ENCODE data around the gene JAKMIP1. TPM values are rescaled to one million over a fixed set of nuclear protein-coding genes. Genes with fewer than 3 reads are reported as not detected.

Gene JAKMIP1
- polyA plus RNA-seq, 1 donor from 2014 or later, result 15.3 TPM

DNA sequence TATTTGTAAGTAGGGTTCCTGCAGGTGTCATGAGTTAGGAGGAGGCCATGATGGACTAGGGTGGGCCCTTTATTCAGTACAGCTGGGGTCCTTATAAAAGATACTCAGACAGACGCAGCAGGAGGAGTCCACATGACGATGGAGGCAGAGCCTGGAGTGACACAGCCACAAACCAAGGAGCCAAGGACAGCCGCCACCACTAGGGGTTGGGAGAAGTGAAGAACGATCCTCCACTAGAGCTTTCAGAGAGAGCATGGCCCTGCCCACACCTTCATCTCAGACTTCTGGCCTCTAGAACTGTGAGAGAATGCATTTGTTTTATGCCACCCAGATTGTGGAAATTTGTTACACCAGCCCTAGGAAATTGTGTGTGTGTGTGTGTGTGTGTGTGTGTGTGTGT, 31.1 kb downstream of the JAKMIP1 start:
- Histone ChIP-seq H3K4me2 (ENCODE audit: low read length) (no peak overlapping the region), H4K20me1 (ENCODE audit: insufficient read depth) (no peaks in the 10 kb centered on the region), H3K9ac (ENCODE audit: low read length) (no peak overlapping the region), H3K9me2 (ENCODE audit: insufficient read depth, low read length) (no peaks in the 10 kb centered on the region), H3K4me3 (ENCODE audit: low read length) (no peak overlapping the region), H3K79me2 (replicated peaks; ENCODE audit: insufficient read depth, low read length) (no peaks in the 10 kb centered on the region), H3K36me3 (ENCODE audit: insufficient read depth, low read length) (no peaks in the 10 kb centered on the region), H3K9me3 (ENCODE audit: low read length) (no peaks in the 10 kb centered on the region), H2AFZ (ENCODE audit: low read depth, low read length) (no peak overlapping the region), H3K27ac (ENCODE audit: low read length) (no peak overlapping the region), H3F3A (ENCODE audit: insufficient read depth, low read length, poor library complexity, severe bottlenecking) (no peaks in the 10 kb centered on the region), H3K27me3 (ENCODE audit: insufficient read depth, low read depth, low read length) (no peaks in the 10 kb centered on the region)
- TF ChIP-seq MXI1 (conservative IDR thresholded peaks at IDR 0.05; ENCODE audit: poor library complexity, severe bottlenecking) (no peak), EP300 (conservative IDR thresholded peaks at IDR 0.05; ENCODE audit: poor library complexity, severe bottlenecking) (no peak), SMC3 (conservative IDR thresholded peaks at IDR 0.05; ENCODE audit: poor library complexity) (no peak), POLR2AphosphoS5 (IDR thresholded peaks at IDR 0.05) (no peak), RAD21 (conservative IDR thresholded peaks at IDR 0.05) (no peak)
- TF ChIP-seq, protein P1, sequence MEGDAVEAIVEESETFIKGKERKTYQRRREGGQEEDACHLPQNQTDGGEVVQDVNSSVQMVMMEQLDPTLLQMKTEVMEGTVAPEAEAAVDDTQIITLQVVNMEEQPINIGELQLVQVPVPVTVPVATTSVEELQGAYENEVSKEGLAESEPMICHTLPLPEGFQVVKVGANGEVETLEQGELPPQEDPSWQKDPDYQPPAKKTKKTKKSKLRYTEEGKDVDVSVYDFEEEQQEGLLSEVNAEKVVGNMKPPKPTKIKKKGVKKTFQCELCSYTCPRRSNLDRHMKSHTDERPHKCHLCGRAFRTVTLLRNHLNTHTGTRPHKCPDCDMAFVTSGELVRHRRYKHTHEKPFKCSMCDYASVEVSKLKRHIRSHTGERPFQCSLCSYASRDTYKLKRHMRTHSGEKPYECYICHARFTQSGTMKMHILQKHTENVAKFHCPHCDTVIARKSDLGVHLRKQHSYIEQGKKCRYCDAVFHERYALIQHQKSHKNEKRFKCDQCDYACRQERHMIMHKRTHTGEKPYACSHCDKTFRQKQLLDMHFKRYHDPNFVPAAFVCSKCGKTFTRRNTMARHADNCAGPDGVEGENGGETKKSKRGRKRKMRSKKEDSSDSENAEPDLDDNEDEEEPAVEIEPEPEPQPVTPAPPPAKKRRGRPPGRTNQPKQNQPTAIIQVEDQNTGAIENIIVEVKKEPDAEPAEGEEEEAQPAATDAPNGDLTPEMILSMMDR (IDR thresholded peaks at IDR 0.05; ENCODE audit: poor library complexity, severe bottlenecking), result no peak
- TF ChIP-seq, protein P2, sequence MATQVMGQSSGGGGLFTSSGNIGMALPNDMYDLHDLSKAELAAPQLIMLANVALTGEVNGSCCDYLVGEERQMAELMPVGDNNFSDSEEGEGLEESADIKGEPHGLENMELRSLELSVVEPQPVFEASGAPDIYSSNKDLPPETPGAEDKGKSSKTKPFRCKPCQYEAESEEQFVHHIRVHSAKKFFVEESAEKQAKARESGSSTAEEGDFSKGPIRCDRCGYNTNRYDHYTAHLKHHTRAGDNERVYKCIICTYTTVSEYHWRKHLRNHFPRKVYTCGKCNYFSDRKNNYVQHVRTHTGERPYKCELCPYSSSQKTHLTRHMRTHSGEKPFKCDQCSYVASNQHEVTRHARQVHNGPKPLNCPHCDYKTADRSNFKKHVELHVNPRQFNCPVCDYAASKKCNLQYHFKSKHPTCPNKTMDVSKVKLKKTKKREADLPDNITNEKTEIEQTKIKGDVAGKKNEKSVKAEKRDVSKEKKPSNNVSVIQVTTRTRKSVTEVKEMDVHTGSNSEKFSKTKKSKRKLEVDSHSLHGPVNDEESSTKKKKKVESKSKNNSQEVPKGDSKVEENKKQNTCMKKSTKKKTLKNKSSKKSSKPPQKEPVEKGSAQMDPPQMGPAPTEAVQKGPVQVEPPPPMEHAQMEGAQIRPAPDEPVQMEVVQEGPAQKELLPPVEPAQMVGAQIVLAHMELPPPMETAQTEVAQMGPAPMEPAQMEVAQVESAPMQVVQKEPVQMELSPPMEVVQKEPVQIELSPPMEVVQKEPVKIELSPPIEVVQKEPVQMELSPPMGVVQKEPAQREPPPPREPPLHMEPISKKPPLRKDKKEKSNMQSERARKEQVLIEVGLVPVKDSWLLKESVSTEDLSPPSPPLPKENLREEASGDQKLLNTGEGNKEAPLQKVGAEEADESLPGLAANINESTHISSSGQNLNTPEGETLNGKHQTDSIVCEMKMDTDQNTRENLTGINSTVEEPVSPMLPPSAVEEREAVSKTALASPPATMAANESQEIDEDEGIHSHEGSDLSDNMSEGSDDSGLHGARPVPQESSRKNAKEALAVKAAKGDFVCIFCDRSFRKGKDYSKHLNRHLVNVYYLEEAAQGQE (IDR thresholded peaks at IDR 0.05; ENCODE audit: borderline replicate concordance), result no peak

DNA sequence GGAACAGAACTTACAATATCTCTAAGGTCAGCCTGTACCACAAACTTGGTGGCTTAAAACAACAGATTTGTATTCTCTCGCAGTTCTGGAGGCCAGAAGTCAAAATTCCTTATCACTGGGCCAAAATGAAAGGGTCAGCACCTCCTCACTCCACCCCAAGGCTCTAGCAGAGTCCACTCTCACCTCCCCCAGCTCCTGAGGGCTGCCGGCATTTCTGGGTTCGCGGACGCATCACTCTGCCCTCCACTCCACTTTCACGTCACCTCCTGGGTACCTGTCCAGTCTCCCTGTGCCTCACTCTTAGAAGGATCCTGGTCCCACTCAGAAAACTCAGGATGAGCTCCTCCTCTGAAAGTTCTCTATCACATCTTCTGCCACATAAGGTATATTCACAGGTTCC, 34.6 kb downstream of the JAKMIP1 start:
- TF ChIP-seq MXI1 (conservative IDR thresholded peaks at IDR 0.05; ENCODE audit: poor library complexity, severe bottlenecking), result no peak
- TF ChIP-seq POLR2AphosphoS5 (IDR thresholded peaks at IDR 0.05), result no peak
- TF ChIP-seq TAF1 (IDR thresholded peaks at IDR 0.05; ENCODE audit: low read depth), result no peak
- TF ChIP-seq, protein P2 (IDR thresholded peaks at IDR 0.05; ENCODE audit: borderline replicate concordance), result no peak
- TF ChIP-seq, protein P1 (IDR thresholded peaks at IDR 0.05; ENCODE audit: poor library complexity, severe bottlenecking), result no peak
- TF ChIP-seq SMC3 (conservative IDR thresholded peaks at IDR 0.05; ENCODE audit: poor library complexity), result no peak
- TF ChIP-seq RAD21 (conservative IDR thresholded peaks at IDR 0.05), result no peak
- no peak for TF ChIP-seq EZH2 (IDR thresholded peaks at IDR 0.05; ENCODE audit: borderline replicate concordance, insufficient read depth, low read length, poor library complexity, severe bottlenecking)
- no peak for TF ChIP-seq EP300 (conservative IDR thresholded peaks at IDR 0.05; ENCODE audit: poor library complexity, severe bottlenecking)
- H3K79me2 ChIP-seq (replicated peaks; ENCODE audit: insufficient read depth, low read length), result no peaks in the 10 kb centered on the region
- H3K9me2 ChIP-seq (ENCODE audit: insufficient read depth, low read length), result no peaks in the 10 kb centered on the region
- H2AFZ ChIP-seq (ENCODE audit: low read depth, low read length), result no peak overlapping the region
- no peaks in the 10 kb centered on the region for H4K20me1 ChIP-seq (ENCODE audit: insufficient read depth)
- H3K4me2 ChIP-seq (ENCODE audit: low read length), result no peak overlapping the region
- no peaks in the 10 kb centered on the region for H3K27me3 ChIP-seq (ENCODE audit: insufficient read depth, low read depth, low read length)
- H3K36me3 ChIP-seq (ENCODE audit: insufficient read depth, low read length), result no peaks in the 10 kb centered on the region
- peaks cover 11% of the 10 kb centered on the region for H3K9me3 ChIP-seq (ENCODE audit: low read length)
- H3F3A ChIP-seq (ENCODE audit: insufficient read depth, low read length, poor library complexity, severe bottlenecking), result no peaks in the 10 kb centered on the region
- H3K4me3 ChIP-seq (ENCODE audit: low read length), result no peak overlapping the region
- H3K27ac ChIP-seq (ENCODE audit: low read length), result no peak overlapping the region
- no peak overlapping the region for H3K9ac ChIP-seq (ENCODE audit: low read length)

All from neural cell (in vitro differentiated cells).